Erythroblast (primary cell): ENCODE measurements around the gene ATP1A2.

Source experiments
- GATA1 ChIP-seq: IDR thresholded peaks from 2 replicates; pipeline ENCODE4 v1.6.1; 2011; ENCODE audit warnings: low read depth, mild to moderate bottlenecking, control low read depth, low read length, moderate library complexity
- POLR2A ChIP-seq: IDR thresholded peaks from 2 replicates; pipeline ENCODE4 v1.6.1; 2011; ENCODE audit warnings: mild to moderate bottlenecking, low read length

DNA sequence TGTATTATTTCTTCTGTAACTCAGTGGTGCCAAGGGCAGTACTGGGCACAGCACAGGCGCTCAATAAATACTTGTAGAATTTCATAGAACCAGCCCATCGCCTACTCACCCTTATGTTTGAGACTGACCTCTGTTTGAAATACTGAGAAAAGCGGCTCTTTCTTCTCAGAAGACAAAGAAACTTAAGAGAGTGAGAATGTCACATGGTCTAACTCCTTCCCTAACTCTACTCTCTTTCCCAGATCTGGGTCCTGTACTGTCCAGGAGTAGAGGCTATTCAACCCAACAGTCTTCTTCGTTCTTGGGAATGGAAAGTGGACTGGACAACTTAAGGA, 21.3 kb upstream of the ATP1A2 start:
- no peak for TF ChIP-seq POLR2A
- no peak for TF ChIP-seq GATA1
